H1 (cell line): ENCODE results near the gene NPHP3. TPM values are rescaled to one million over a fixed set of nuclear protein-coding genes. Genes with fewer than 3 reads are reported as not detected.
"Not testable (repeated sequence)": the region's sequence is repeated elsewhere in the genome, so short reads cannot be mapped to it uniquely, and the experiment has no call there.

Experiments used
- CTCF ChIA-PET: fragments of 300-600 bp; sonication (Branson Sonifier 250); formaldehyde crosslinking; loops from one replicate; lab custom pipeline; 2021; ENCODE audit not compliant: partially characterized antibody; lab: Charles Lee
- POLR2A ChIA-PET: fragments of 300-600 bp; sonication (Branson Sonifier 250); formaldehyde crosslinking; loops from one replicate; lab custom pipeline; 2021; ENCODE audit warnings: inconsistent platforms; ENCODE audit not compliant: partially characterized antibody; lab: Charles Lee
- DNase-seq, 2 experiments: peaks; one replicate each; pipeline versions ENCODE4 v3.0.0 to v3.0.0-alpha.2; 2010 to 2022; ENCODE audit warnings: low spot score in 2 of 2, low read depth in 1 of 2, mixed read lengths in 1 of 2
- FAIRE-seq: peaks from 2 replicates; lab custom pipeline; 2011; peaks lifted over from hg19 to GRCh38; lab: Jason Lieb, UNC
- H2AFZ ChIP-seq: 2 replicates; pipeline ENCODE4 v1.8.1; 2012; ENCODE audit warnings: low read length, inconsistent platforms
- H2AK5ac ChIP-seq: 2 replicates; pipeline ENCODE4 v1.6.1; 2013; ENCODE audit warnings: low read depth, low read length
- H2BK120ac ChIP-seq: replicated peaks from 2 replicates; pipeline ENCODE3; 2013; ENCODE audit warnings: low read depth, low read length, inconsistent platforms
- H2BK12ac ChIP-seq: 2 replicates; pipeline ENCODE4 v1.6.1; 2013; ENCODE audit warnings: low read depth, low read length
- H2BK15ac ChIP-seq: 2 replicates; pipeline ENCODE4 v1.6.1; 2013; ENCODE audit warnings: low read length
- H2BK20ac ChIP-seq: 2 replicates; pipeline ENCODE4 v1.6.1; 2013; ENCODE audit warnings: low read length
- H2BK5ac ChIP-seq: 2 replicates; pipeline ENCODE4 v1.6.1; 2013; ENCODE audit warnings: low read depth, low read length
- H3K14ac ChIP-seq: 2 replicates; pipeline ENCODE4 v1.6.1; 2013; ENCODE audit warnings: inconsistent platforms; ENCODE audit not compliant: insufficient read length
- H3K18ac ChIP-seq: 2 replicates; pipeline ENCODE4 v1.6.1; 2013; ENCODE audit warnings: low read length; ENCODE audit errors: extremely low read depth
- H3K23ac ChIP-seq: 2 replicates; pipeline ENCODE4 v1.6.1; 2013; ENCODE audit warnings: inconsistent platforms; ENCODE audit not compliant: insufficient read length
- H3K23me2 ChIP-seq: 2 replicates; pipeline ENCODE4 v1.6.1; 2013; ENCODE audit warnings: low read depth, low read length
- H3K27ac ChIP-seq: 2 replicates; pipeline ENCODE4 v1.6.1; 2011; ENCODE audit warnings: low read depth, low read length, inconsistent platforms
- H3K27me3 ChIP-seq, 4 experiments: replicated peaks in 1 of 4; 1 replicate in 1 of 4; 2 replicates in 3 of 4; pipeline versions ENCODE4 v1.6.1 to v1.8.1; 2011 to 2013; ENCODE audit warnings: low read length in 3 of 4, mild to moderate bottlenecking in 3 of 4, inconsistent platforms in 2 of 4, mixed read lengths in 2 of 4, moderate library complexity in 1 of 4; ENCODE audit not compliant: control insufficient read depth in 3 of 4, insufficient read depth in 3 of 4; ENCODE audit errors: extremely low read depth in 1 of 4
- H3K36me3 ChIP-seq, 4 experiments: 2 replicates each; pipeline versions ENCODE4 v1.6.1 to v1.8.1; 2011 to 2013; ENCODE audit warnings: mild to moderate bottlenecking in 4 of 4, low read length in 3 of 4, moderate library complexity in 2 of 4, control low read depth in 1 of 4, inconsistent platforms in 1 of 4; ENCODE audit not compliant: insufficient read depth in 4 of 4, control insufficient read depth in 2 of 4
- H3K4ac ChIP-seq: replicated peaks from 2 replicates; pipeline ENCODE3; 2013; ENCODE audit warnings: low read length, low read depth, mixed read lengths, inconsistent platforms; ENCODE audit not compliant: insufficient read length
- H3K4me1 ChIP-seq, 4 experiments: replicated peaks in 1 of 4; 1 replicate in 1 of 4; 2 replicates in 3 of 4; pipeline versions ENCODE4 v1.6.1 to v1.8.1; 2011 to 2013; ENCODE audit warnings: low read length in 3 of 4, inconsistent platforms in 2 of 4, mixed read lengths in 1 of 4; ENCODE audit not compliant: insufficient read depth in 4 of 4, control insufficient read depth in 3 of 4
- H3K4me2 ChIP-seq, 2 experiments: 2 replicates each; pipeline versions ENCODE4 v1.6.1 to v1.8.1; 2011 to 2013; ENCODE audit warnings: low read depth in 2 of 2, low read length in 2 of 2, control low read depth in 1 of 2, inconsistent platforms in 1 of 2, mild to moderate bottlenecking in 1 of 2; ENCODE audit not compliant: insufficient read depth in 1 of 2
- H3K4me3 ChIP-seq, 4 experiments: fragments of 200-600, 300-600 bp in 1 of 4; sonication (generic), shearing (Covaris generic), sonication (Bioruptor Twin) in 1 of 4; 2 replicates each; pipeline versions ENCODE4 v1.5.1 to v1.8.1; 2011 to 2016; ENCODE audit warnings: low read length in 4 of 4, low read depth in 3 of 4, control low read depth in 2 of 4, inconsistent platforms in 2 of 4, mild to moderate bottlenecking in 2 of 4, mixed read lengths in 1 of 4, moderate library complexity in 1 of 4; ENCODE audit not compliant: insufficient read depth in 2 of 4; ENCODE audit errors: extremely low read depth in 1 of 4
- H3K56ac ChIP-seq: replicated peaks from 2 replicates; pipeline ENCODE3; 2013; ENCODE audit warnings: low read depth, mild to moderate bottlenecking, mixed read lengths, low read length, inconsistent platforms; ENCODE audit not compliant: insufficient read length
- H3K79me1 ChIP-seq: 2 replicates; pipeline ENCODE4 v1.6.1; 2013; ENCODE audit warnings: low read depth, low read length, control low read depth
- H3K79me2 ChIP-seq, 2 experiments: 2 replicates each; pipeline versions ENCODE4 v1.6.1 to v1.8.1; 2012 to 2013; ENCODE audit warnings: low read length in 2 of 2, mild to moderate bottlenecking in 2 of 2, inconsistent platforms in 1 of 2; ENCODE audit not compliant: insufficient read depth in 2 of 2, control insufficient read depth in 1 of 2
- H3K9ac ChIP-seq, 4 experiments: replicated peaks in 1 of 4; 1 replicate in 1 of 4; 2 replicates in 3 of 4; pipeline versions ENCODE4 v1.6.1 to v1.8.1; 2011 to 2013; ENCODE audit warnings: low read depth in 3 of 4, low read length in 3 of 4, control low read depth in 2 of 4, mild to moderate bottlenecking in 2 of 4, moderate library complexity in 2 of 4, inconsistent platforms in 1 of 4; ENCODE audit errors: extremely low read depth in 1 of 4
- H3K9me3 ChIP-seq, 2 experiments: 2 replicates each; pipeline versions ENCODE4 v1.6.1 to v1.8.1; 2012 to 2013; ENCODE audit warnings: mild to moderate bottlenecking in 2 of 2, moderate library complexity in 2 of 2, control low read depth in 1 of 2, inconsistent platforms in 1 of 2, low read depth in 1 of 2, low read length in 1 of 2, mixed read lengths in 1 of 2; ENCODE audit not compliant: insufficient read depth in 2 of 2
- H4K20me1 ChIP-seq, 2 experiments: replicated peaks in 1 of 2; 2 replicates each; pipeline versions ENCODE3 to v1.8.1; 2011 to 2013; ENCODE audit warnings: inconsistent platforms in 2 of 2, low read length in 2 of 2, mild to moderate bottlenecking in 1 of 2; ENCODE audit not compliant: insufficient read depth in 2 of 2, control insufficient read depth in 1 of 2
- H4K5ac ChIP-seq: 2 replicates; pipeline ENCODE4 v1.6.1; 2013; ENCODE audit warnings: low read length, low read depth, mixed read lengths, inconsistent platforms; ENCODE audit not compliant: insufficient read length
- H4K8ac ChIP-seq: 2 replicates; pipeline ENCODE4 v1.8.0; 2013; ENCODE audit warnings: mild to moderate bottlenecking, moderate library complexity, low read length, inconsistent platforms; ENCODE audit not compliant: insufficient read depth; ENCODE audit errors: extremely low read depth
- H4K91ac ChIP-seq: replicated peaks from 2 replicates; pipeline ENCODE3; 2013; ENCODE audit warnings: low read length, mixed read lengths, inconsistent platforms; ENCODE audit not compliant: insufficient read length
- CTCF ChIP-seq, 3 experiments: IDR thresholded peaks; 1 replicate in 2 of 3; 2 replicates in 1 of 3; pipeline versions ENCODE4 v1.5.1 to v1.6.1; 2011; ENCODE audit warnings: low read length in 3 of 3, mild to moderate bottlenecking in 3 of 3, inconsistent platforms in 2 of 3, low read depth in 1 of 3, moderate library complexity in 1 of 3; ENCODE audit not compliant: insufficient read depth in 1 of 3; ENCODE audit errors: control extremely low read depth in 1 of 3
- WGBS, 2 experiments: shearing (Covaris generic) in 1 of 2; methylation state at CpG; one replicate each; pipeline versions ENCODE4 v1.1.6 to v1.1.7; 2013 to 2015; ENCODE audit warnings: low lambda C conversion rate in 2 of 2, mixed read lengths in 2 of 2, inconsistent platforms in 1 of 2, low coverage in 1 of 2, missing lambda C conversion rate in 1 of 2; ENCODE audit not compliant: insufficient replicate concordance in 2 of 2, insufficient coverage in 1 of 2, insufficient read length in 1 of 2; ENCODE audit errors: extremely low coverage in 1 of 2, missing lambda C conversion rate in 1 of 2; 5-methylcytosine and 5-hydroxymethylcytosine counted together
- polyA plus RNA-seq, 7 experiments: library from polyadenylated mRNA; depleted of rRNA in 3 of 7; stranded (reverse) in 5 of 7; unstranded in 2 of 7; fragments of >200 nt in 5 of 7; fragments of 200-250 nt in 2 of 7; gene quantifications; 1 replicate in 5 of 7; 2 replicates in 1 of 7; 4 replicates in 1 of 7; pipeline versions ENCODE4 v1.2.1 to v1.2.3, GENCODE V29; 2011 to 2013; ENCODE audit warnings: missing spikeins in 2 of 7, mixed read lengths in 2 of 7
- total RNA-seq: library from RNA; stranded (reverse); fragmentation: NEBNext Ultra II Directional; extraction: Animal tissue kit (Norgen Biotek cat#: 25700); gene quantifications from 2 replicates; pipeline ENCODE4 v1.2.1, GENCODE V29; 2021

Gene NPHP3
- total and polyA plus RNA-seq, 2 of the 8 experiments (the other 6 are each of a cell fraction or from before 2014, with no cell fraction given): 6.8 to 14.8 TPM

- peak in 2 of 3 experiments; percentile 43 to 50; a peak in 2 of 4 replicates for TF ChIP-seq CTCF (IDR thresholded peaks at IDR 0.05; ENCODE audit: control extremely low read depth in 1 of 3, insufficient read depth in 1 of 3, low read depth in 1 of 3, low read length in 3 of 3)
- TF ChIP-seq, all 59 proteins: peak for 2
Measured at GRCh38 chr3:132641837-132642538, 80.2 kb downstream of the NPHP3 start (continued).

- H3K79me1 ChIP-seq, H2AK5ac ChIP-seq, POLR2A ChIA-PET, H3K23me2 ChIP-seq, H4K20me1 ChIP-seq, H3K9me3 ChIP-seq, H2BK20ac ChIP-seq, H2AFZ ChIP-seq, H3K23ac ChIP-seq, H4K91ac ChIP-seq, H4K8ac ChIP-seq, H3K4ac ChIP-seq, H3K14ac ChIP-seq, FAIRE-seq, H3K27ac ChIP-seq, H3K36me3 ChIP-seq, H2BK15ac ChIP-seq, H4K5ac ChIP-seq, H3K9ac ChIP-seq, H2BK120ac ChIP-seq, H3K56ac ChIP-seq, H2BK5ac ChIP-seq, H2BK12ac ChIP-seq, DNase-seq, H3K4me1 ChIP-seq, H3K4me2 ChIP-seq, H3K18ac ChIP-seq, H3K79me2 ChIP-seq, H3K27me3 ChIP-seq, H3K4me3 ChIP-seq: not testable (repeated sequence)
- WGBS, 2 experiments: 100% methylated on average over 2 of the region's 2 CpGs; no CpG with 5 or more reads in 1 of the 2 experiments
- CTCF ChIA-PET: interaction anchor here (0.7 to 6.7 kb wide), 17 partner anchors 10 to 155 kb away, joined by 3 to 163 read pairs (median 4); no protein-coding TSS in a partner anchor
Measured at GRCh38 chr3:132641427-132641826, 80.8 kb downstream of the NPHP3 start.
